ENCODE results near the gene PLXNB1. TPM values are rescaled to one million over a fixed set of nuclear protein-coding genes. Genes with fewer than 3 reads are reported as not detected.

The PLXNB1 gene
- total and polyA plus RNA-seq, 7 donors: 2.3 to 6.1 (median 2.5) TPM

DNA sequence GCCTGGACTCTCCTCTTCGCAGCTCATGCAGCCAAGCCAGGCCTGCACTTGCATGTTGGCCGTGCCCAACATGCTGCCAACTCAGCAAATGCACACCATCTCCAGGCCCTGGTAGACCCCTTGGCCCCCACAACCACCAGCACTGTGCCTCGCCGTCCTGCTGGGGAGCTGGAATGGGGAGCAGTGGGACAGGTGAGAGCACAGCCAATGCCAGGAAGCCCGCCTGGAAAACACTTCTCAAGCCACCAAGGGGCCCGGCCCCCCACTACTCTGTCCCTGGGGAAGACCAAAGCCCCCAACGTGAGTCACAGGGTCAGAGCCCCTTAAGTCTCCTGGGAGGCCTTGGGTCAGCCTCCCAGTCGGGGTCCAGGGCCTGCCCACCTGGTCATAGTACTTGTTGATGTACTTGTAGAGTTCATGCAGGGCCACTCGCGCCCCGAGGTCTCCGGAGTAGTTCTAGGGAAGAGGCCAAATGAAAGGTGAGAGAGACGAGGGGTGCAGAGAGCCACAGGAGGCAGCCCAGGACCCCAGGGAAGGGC is 24.5 kb downstream of the PLXNB1 start:
- no peak overlapping the region for H3K27ac ChIP-seq
- H3K4me1 ChIP-seq: no peaks in the 10 kb centered on the region
- peak in 1 of 2 donors; percentile 10 for DNase-seq
- 74 to 86% (median 76%) methylated on average over 13 of the region's 13 CpGs for WGBS, 3 donors
- H3K36me3 ChIP-seq (ENCODE audit: insufficient read depth in 1 of 2, low read depth in 1 of 2): peaks cover 0 to 3% of the 10 kb centered on the region in 2 donors
- TF ChIP-seq, protein P1, sequence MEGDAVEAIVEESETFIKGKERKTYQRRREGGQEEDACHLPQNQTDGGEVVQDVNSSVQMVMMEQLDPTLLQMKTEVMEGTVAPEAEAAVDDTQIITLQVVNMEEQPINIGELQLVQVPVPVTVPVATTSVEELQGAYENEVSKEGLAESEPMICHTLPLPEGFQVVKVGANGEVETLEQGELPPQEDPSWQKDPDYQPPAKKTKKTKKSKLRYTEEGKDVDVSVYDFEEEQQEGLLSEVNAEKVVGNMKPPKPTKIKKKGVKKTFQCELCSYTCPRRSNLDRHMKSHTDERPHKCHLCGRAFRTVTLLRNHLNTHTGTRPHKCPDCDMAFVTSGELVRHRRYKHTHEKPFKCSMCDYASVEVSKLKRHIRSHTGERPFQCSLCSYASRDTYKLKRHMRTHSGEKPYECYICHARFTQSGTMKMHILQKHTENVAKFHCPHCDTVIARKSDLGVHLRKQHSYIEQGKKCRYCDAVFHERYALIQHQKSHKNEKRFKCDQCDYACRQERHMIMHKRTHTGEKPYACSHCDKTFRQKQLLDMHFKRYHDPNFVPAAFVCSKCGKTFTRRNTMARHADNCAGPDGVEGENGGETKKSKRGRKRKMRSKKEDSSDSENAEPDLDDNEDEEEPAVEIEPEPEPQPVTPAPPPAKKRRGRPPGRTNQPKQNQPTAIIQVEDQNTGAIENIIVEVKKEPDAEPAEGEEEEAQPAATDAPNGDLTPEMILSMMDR (IDR thresholded peaks at IDR 0.05): no peak
- H3K9me3 ChIP-seq: no peaks in the 10 kb centered on the region
- intact Hi-C loops (cut with DNase I): no loop called here
- no peak for ATAC-seq
- peaks cover 0 to under 1% (median 0%) of the 10 kb centered on the region in 3 donors for H3K27me3 ChIP-seq (ENCODE audit: insufficient read depth in 3 of 3, low read length in 2 of 3)
- no peak overlapping the region for H3K4me3 ChIP-seq

DNA sequence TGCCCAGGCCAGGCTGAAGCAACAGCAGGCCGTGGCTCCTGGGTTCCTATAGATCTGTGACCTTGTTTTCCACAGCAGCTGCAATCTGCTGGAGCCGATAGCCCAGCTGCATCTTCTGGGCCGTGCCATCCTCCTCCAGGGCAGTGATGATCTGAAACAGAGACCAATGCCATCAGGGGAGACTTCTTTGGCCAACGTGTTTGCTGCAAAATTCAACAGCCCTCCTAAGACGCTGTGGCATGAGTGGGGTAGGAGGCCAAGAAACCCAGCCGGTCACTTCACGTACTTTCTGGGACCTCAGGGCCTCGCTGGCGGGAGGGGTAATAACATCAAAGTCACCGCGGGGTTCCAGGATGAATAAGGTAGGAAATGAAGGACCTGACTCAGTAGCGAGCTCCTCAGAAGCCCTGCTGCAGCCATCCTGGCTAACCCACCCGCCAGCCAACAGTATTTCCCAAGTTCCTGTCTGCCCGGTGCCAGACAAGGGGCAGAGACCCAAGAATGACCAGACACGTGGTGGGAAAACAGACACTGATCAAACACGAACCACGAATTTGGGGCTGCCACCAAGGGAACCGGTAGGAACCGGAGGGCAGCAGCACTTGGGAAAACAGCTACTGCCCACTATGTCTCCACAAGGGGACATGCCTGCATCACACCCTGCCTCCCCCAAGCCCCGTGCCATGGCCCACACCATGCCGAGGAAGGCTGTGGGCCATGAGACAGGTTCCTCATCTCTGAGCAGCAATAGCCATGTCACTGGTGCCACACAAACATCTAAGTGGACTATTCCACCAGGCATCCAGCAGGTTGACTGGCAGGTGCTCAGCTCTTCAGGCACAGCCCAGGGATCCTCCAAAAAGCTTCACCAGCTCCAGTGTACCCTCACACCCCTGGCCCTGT is 25.2 kb downstream of the PLXNB1 start:
- no peak overlapping the region for H3K27ac ChIP-seq
- TF ChIP-seq, protein P1 (IDR thresholded peaks at IDR 0.05): no peak
- H3K4me3 ChIP-seq: no peak overlapping the region
- H3K4me1 ChIP-seq: no peaks in the 10 kb centered on the region
- no peaks in the 10 kb centered on the region for H3K9me3 ChIP-seq
- H3K36me3 ChIP-seq (ENCODE audit: insufficient read depth in 1 of 2, low read depth in 1 of 2): no peaks in the 10 kb centered on the region
- 66 to 80% (median 68%) methylated on average over 21 of the region's 21 CpGs for WGBS, 3 donors
- intact Hi-C loops (cut with DNase I): loop anchor here in 1 of 2 donors (5.0 kb wide), 1 partner anchor 143 kb away; no protein-coding TSS in a partner anchor
- ATAC-seq (no peak), DNase-seq (peak; percentile 9 to 39)
- H3K27me3 ChIP-seq (ENCODE audit: insufficient read depth in 3 of 3, low read length in 2 of 3): no peaks in the 10 kb centered on the region

DNA sequence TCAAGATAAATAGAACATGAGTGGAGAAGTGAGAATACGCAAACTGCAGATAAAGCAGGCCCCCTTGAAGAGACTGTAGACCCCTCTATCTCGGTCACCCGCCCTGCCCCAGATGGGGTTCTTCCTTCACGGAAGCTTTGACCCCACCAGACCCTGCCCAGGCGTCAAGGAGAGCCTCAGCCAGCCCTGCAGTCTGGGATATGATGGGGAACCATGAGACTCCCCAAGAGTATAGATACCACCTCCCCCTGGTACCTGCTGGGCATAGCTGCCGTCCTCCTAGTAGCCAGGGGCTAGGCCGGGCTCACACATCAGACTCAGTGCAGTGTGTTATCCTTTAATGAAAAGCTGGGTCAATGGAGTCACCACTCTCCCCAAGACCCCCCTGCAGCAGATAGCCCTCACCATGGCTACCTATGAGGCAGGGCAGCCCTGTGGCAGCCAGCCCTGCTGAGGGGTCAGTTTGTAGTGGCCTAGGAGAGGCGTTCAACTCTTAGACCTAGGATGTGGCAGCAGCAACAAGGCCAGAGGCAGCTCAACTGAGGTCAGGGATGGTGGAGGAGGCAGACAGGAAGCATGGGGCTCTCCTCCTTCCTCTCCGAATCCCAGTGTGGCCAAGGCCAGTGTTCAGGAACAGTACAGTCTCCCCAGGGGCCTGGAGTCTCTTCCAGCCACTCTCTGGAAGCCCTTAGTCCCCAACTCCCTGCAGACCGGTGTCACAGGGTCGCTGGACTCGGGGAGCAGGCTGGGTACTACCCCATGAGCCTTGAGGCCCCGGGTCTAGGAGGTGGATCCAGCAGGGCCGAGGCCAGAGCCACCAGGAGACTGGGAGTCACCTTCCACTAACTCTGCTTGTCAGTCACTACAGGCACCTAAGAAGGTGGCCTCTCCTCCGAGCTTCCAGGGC is 26.1 kb downstream of the PLXNB1 start:
- no peak for ATAC-seq
- no peaks in the 10 kb centered on the region for H3K27me3 ChIP-seq (ENCODE audit: insufficient read depth in 3 of 3, low read length in 2 of 3)
- TF ChIP-seq, protein P1 (IDR thresholded peaks at IDR 0.05): no peak
- H3K27ac ChIP-seq: no peak overlapping the region
- H3K4me3 ChIP-seq: no peak overlapping the region
- 84 to 93% (median 88%) methylated on average over 13 to 15 of the region's 15 CpGs for WGBS, 3 donors
- intact Hi-C loops (cut with DNase I): loop anchor here in 1 of 2 donors (5.0 kb wide), 1 partner anchor 144 kb away; no protein-coding TSS in a partner anchor
- no peaks in the 10 kb centered on the region for H3K36me3 ChIP-seq (ENCODE audit: insufficient read depth in 1 of 2, low read depth in 1 of 2)
- DNase-seq: peak in 1 of 2 donors; percentile 9
- H3K4me1 ChIP-seq: no peaks in the 10 kb centered on the region
- no peaks in the 10 kb centered on the region for H3K9me3 ChIP-seq

DNA sequence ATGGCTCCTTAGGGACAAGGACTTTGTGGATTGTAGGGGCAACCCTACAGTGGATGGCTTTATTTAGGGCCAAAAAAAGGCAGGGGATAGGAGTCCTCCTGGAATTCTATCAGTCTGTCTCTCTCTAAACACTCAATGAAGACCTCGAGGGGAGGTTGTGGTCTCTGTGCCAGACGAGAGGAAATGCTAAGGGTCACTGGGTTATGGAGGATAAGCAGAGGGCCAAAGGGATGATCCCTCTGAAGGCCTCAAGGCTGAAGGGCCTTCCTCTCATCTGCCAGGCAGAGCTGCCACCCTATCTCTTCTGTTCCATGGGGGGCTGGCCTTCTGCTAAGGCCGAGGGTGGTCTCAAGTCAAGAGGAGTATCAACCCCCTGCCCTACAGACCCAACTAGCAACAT is 27.0 kb downstream of the PLXNB1 start:
- DNase-seq (no peak), ATAC-seq (no peak)
- H3K27ac ChIP-seq: no peak overlapping the region
- H3K36me3 ChIP-seq (ENCODE audit: insufficient read depth in 1 of 2, low read depth in 1 of 2): no peaks in the 10 kb centered on the region
- H3K4me3 ChIP-seq: no peak overlapping the region
- 56 to 67% (median 64%) methylated on average over 3 of the region's 3 CpGs for WGBS, 3 donors
- H3K27me3 ChIP-seq (ENCODE audit: insufficient read depth in 3 of 3, low read length in 2 of 3): peaks cover 0 to under 1% (median 0%) of the 10 kb centered on the region in 3 donors
- H3K4me1 ChIP-seq: no peaks in the 10 kb centered on the region
- TF ChIP-seq, protein P1 (IDR thresholded peaks at IDR 0.05): no peak
- H3K9me3 ChIP-seq: no peaks in the 10 kb centered on the region
- intact Hi-C loops (cut with DNase I): loop anchor here in 1 of 2 donors (5.0 kb wide), 1 partner anchor 144 kb away; no protein-coding TSS in a partner anchor

All from psoas muscle (tissue), 8 donors.